PC-3 (cell line): ENCODE data around the gene GPR63. TPM values are rescaled to one million over a fixed set of nuclear protein-coding genes. Genes with fewer than 3 reads are reported as not detected.

ENCODE experiments used
- ATAC-seq: fragments of 200-7000 bp; cut with Tn5 transposase; 2 replicates; pipeline ENCODE4 v1.9.1; 2020; ENCODE audit warnings: mild to moderate bottlenecking, moderate library complexity
- BruUV-seq: library from RNA; stranded (reverse); fragments of 400-500 nt; replicated peaks from 2 replicates; lab custom pipeline; 2021; lab: Mats Ljungman, UMichigan
- CTCF ChIA-PET: fragments of 300-600 bp; sonication (Branson Sonifier 250); formaldehyde crosslinking; loops from one replicate; lab custom pipeline; 2022; ENCODE audit warnings: antibody characterized with exemption; lab: Charles Lee
- POLR2A ChIA-PET: fragments of 300-600 bp; sonication (Branson Sonifier 250); formaldehyde crosslinking; loops from one replicate; lab custom pipeline; 2022; ENCODE audit warnings: antibody characterized with exemption; ENCODE audit not compliant: unreplicated experiment; lab: Charles Lee
- DNase-seq: peaks from one replicate; pipeline ENCODE4 v3.0.0-alpha.2; 2015
- H2AFZ ChIP-seq: fragments of 300-600 bp; sonication (generic); 2 replicates; pipeline ENCODE4 v1.6.0; 2016; ENCODE audit warnings: antibody characterized with exemption, low read length
- H3F3A ChIP-seq: fragments of 300-600 bp; sonication (generic); one replicate; pipeline ENCODE4 v1.6.0; 2017; ENCODE audit warnings: antibody characterized with exemption, low read length, control low read depth, mild to moderate bottlenecking; ENCODE audit not compliant: unreplicated experiment
- H3K27ac ChIP-seq: fragments of 300-600 bp; sonication (generic); 2 replicates; pipeline ENCODE4 v1.5.1; 2016; ENCODE audit warnings: mild to moderate bottlenecking, low read length
- H3K27me3 ChIP-seq: fragments of 300-600 bp; sonication (generic); 2 replicates; pipeline ENCODE4 v1.6.1; 2016; ENCODE audit warnings: low read length, mixed read lengths
- H3K36me3 ChIP-seq: fragments of 300-600 bp; sonication (generic); 2 replicates; pipeline ENCODE4 v1.6.1; 2016; ENCODE audit warnings: low read depth, mixed run types, low read length, mixed read lengths
- H3K4me1 ChIP-seq: fragments of 300-600 bp; sonication (generic); 2 replicates; pipeline ENCODE4 v1.5.1; 2016; ENCODE audit warnings: low read length; ENCODE audit not compliant: insufficient read depth
- H3K4me2 ChIP-seq: fragments of 300-600 bp; sonication (generic); 2 replicates; pipeline ENCODE4 v1.6.0; 2016; ENCODE audit warnings: low read length
- H3K4me3 ChIP-seq: fragments of 300-600 bp; sonication (generic); 2 replicates; pipeline ENCODE4 v1.5.1; 2016; ENCODE audit warnings: mild to moderate bottlenecking, low read length, mixed read lengths
- H3K79me2 ChIP-seq: fragments of 300-600 bp; sonication (generic); 2 replicates; pipeline ENCODE4 v1.6.1; 2017; ENCODE audit warnings: low read length, mixed read lengths
- H3K9ac ChIP-seq: fragments of 300-600 bp; sonication (generic); 2 replicates; pipeline ENCODE4 v1.6.0; 2016; ENCODE audit warnings: mild to moderate bottlenecking, low read length
- H3K9me2 ChIP-seq: fragments of 300-600 bp; sonication (generic); replicated peaks from 2 replicates; pipeline ENCODE4 v1.6.1; 2016; ENCODE audit warnings: mixed run types, low read length, mixed read lengths
- H3K9me3 ChIP-seq: fragments of 300-600 bp; sonication (generic); 2 replicates; pipeline ENCODE4 v1.6.1; 2016; ENCODE audit warnings: low read length, mixed read lengths
- H4K20me1 ChIP-seq: fragments of 300-600 bp; sonication (generic); 2 replicates; pipeline ENCODE4 v1.6.1; 2016; ENCODE audit warnings: low read length, mixed read lengths
- CTCF ChIP-seq: fragments of 300-600 bp; sonication (generic); conservative IDR thresholded peaks from 2 replicates; pipeline ENCODE4 v1.5.1; 2017; ENCODE audit warnings: antibody characterized with exemption, low read depth, mild to moderate bottlenecking, low read length
- EZH2 ChIP-seq: fragments of 300-600 bp; sonication (generic); IDR thresholded peaks from one replicate; pipeline ENCODE4 v1.6.1; 2017; ENCODE audit warnings: antibody characterized with exemption, mild to moderate bottlenecking, low read length; ENCODE audit not compliant: unreplicated experiment
- EZH2phosphoT487 ChIP-seq: fragments of 300-600 bp; sonication (generic); IDR thresholded peaks from 2 replicates; pipeline ENCODE4 v1.6.1; 2018; ENCODE audit warnings: mild to moderate bottlenecking, antibody characterized with exemption, low read length, borderline replicate concordance
- intact Hi-C: fragments of 100-400 bp; cut with micrococcal nuclease; formaldehyde crosslinking; loops from 2 replicates; pipeline ENCODE4 v1.9.0; 2023
- total RNA-seq: library from RNA; depleted of rRNA; stranded (reverse); fragments of >200 nt; gene quantifications from 2 replicates; pipeline ENCODE4 v1.2.3, GENCODE V29; 2014

Gene GPR63
- total RNA-seq, 1 experiment from 2014 or later, result 0.07 TPM

GRCh38 chr6:96844530-96844929 lies 7.3 kb upstream of the GPR63 start:
- Histone ChIP-seq H3K9me2 (no peaks in the 10 kb centered on the region), H3K4me3 (no peak overlapping the region), H2AFZ (no peak overlapping the region), H3K36me3 (no peaks in the 10 kb centered on the region), H3K9me3 (no peaks in the 10 kb centered on the region), H3K79me2 (no peaks in the 10 kb centered on the region), H3K27ac (no peak overlapping the region), H3K9ac (no peak overlapping the region), H3K27me3 (no peaks in the 10 kb centered on the region), H3K4me2 (no peak overlapping the region), H4K20me1 (no peaks in the 10 kb centered on the region), H3K4me1 (no peaks in the 10 kb centered on the region), H3F3A (no peaks in the 10 kb centered on the region)
- CTCF ChIA-PET, result no interaction called here
- no peak for ATAC-seq
- DNase-seq, result no peak
- POLR2A ChIA-PET, result no interaction called here
- intact Hi-C loops, result no loop called here
- TF ChIP-seq EZH2phosphoT487 (no peak), EZH2 (no peak), CTCF (no peak)
- no TSS peak for BruUV-seq

GRCh38 chr6:96841345-96841744 lies 4.1 kb upstream of the GPR63 start:
- Histone ChIP-seq H3K9me2 (no peaks in the 10 kb centered on the region), H3K36me3 (no peaks in the 10 kb centered on the region), H3K27me3 (peaks cover 10% of the 10 kb centered on the region), H3K9ac (no peak overlapping the region), H3K9me3 (no peaks in the 10 kb centered on the region), H3K4me1 (no peaks in the 10 kb centered on the region; the same call in 1 of the 2 replicates), H3K79me2 (no peaks in the 10 kb centered on the region), H2AFZ (no peak overlapping the region), H3K27ac (no peak overlapping the region), H3K4me2 (no peak overlapping the region), H3F3A (no peaks in the 10 kb centered on the region), H3K4me3 (no peak overlapping the region), H4K20me1 (no peaks in the 10 kb centered on the region)
- intact Hi-C loops, result no loop called here
- no peak for DNase-seq
- BruUV-seq, result no TSS peak
- no peak for TF ChIP-seq CTCF
- no peak for TF ChIP-seq EZH2
- TF ChIP-seq EZH2phosphoT487, result no peak
- no peak for ATAC-seq
- CTCF ChIA-PET, result no interaction called here
- POLR2A ChIA-PET, result no interaction called here

- Histone ChIP-seq H3K36me3 (no peaks in the 10 kb centered on the region), H3K9ac (peak overlapping the region; percentile 35), H3K9me3 (no peaks in the 10 kb centered on the region), H3K4me3 (peak overlapping the region; percentile 83), H2AFZ (peak overlapping the region; percentile 93), H3K79me2 (no peaks in the 10 kb centered on the region), H4K20me1 (no peaks in the 10 kb centered on the region), H3K27ac (no peak overlapping the region), H3K4me1 (no peaks in the 10 kb centered on the region; the same call in 1 of the 2 replicates), H3K4me2 (peak overlapping the region; percentile 94), H3K9me2 (no peaks in the 10 kb centered on the region), H3F3A (no peaks in the 10 kb centered on the region), H3K27me3 (peaks cover 21% of the 10 kb centered on the region)
- ATAC-seq, result peak; percentile 21
- CTCF ChIA-PET, result no interaction called here
- BruUV-seq, result no TSS peak
- intact Hi-C loops, result no loop called here
- no peak for DNase-seq
- POLR2A ChIA-PET, result no interaction called here
- TF ChIP-seq EZH2 (no peak), EZH2phosphoT487 (no peak), CTCF (no peak)
These were observed 621 bp downstream of the GPR63 start for GRCh38 chr6:96836631-96837080.
